Esophagus (tissue), 2 donors: ENCODE results near the gene CHP2. TPM values are rescaled to one million over a fixed set of nuclear protein-coding genes. Genes with fewer than 3 reads are reported as not detected.

ENCODE experiments used
- H3K27ac ChIP-seq, 2 donors: one replicate each; pipeline ENCODE4 v1.5.1; 2013; ENCODE audit warnings: low read depth in 2 of 2, mild to moderate bottlenecking in 2 of 2, inconsistent platforms in 1 of 2, low read length in 1 of 2, moderate library complexity in 1 of 2
- H3K27me3 ChIP-seq, 2 donors: one replicate each; pipeline ENCODE4 v1.6.1; 2013; ENCODE audit warnings: low read length in 2 of 2, control low read depth in 1 of 2, mild to moderate bottlenecking in 1 of 2; ENCODE audit not compliant: insufficient read depth in 2 of 2, control insufficient read depth in 1 of 2
- H3K36me3 ChIP-seq, 2 donors: one replicate each; pipeline ENCODE4 v1.6.1; 2013; ENCODE audit warnings: low read length in 1 of 2; ENCODE audit not compliant: control insufficient read depth in 2 of 2, insufficient read depth in 2 of 2
- H3K4me1 ChIP-seq, 2 donors: one replicate each; pipeline ENCODE4 v1.6.1; 2013; ENCODE audit warnings: low read length in 1 of 2; ENCODE audit not compliant: control insufficient read depth in 2 of 2, insufficient read depth in 2 of 2
- H3K4me3 ChIP-seq, 2 donors: one replicate each; pipeline ENCODE4 v1.5.1; 2013; ENCODE audit warnings: low read length in 2 of 2, mild to moderate bottlenecking in 2 of 2, low read depth in 1 of 2, moderate library complexity in 1 of 2
- H3K9me3 ChIP-seq, 2 donors: one replicate each; pipeline ENCODE4 v1.6.1; 2013; ENCODE audit warnings: mild to moderate bottlenecking in 2 of 2, low read depth in 1 of 2, low read length in 1 of 2, moderate library complexity in 1 of 2; ENCODE audit not compliant: control insufficient read depth in 2 of 2, insufficient read depth in 1 of 2
- WGBS, 2 donors: extraction: QIAGEN DNeasy Blood & Tissue Kit; methylation state at CpG; one replicate each; pipeline ENCODE4 v1.1.7; 2013; 5-methylcytosine and 5-hydroxymethylcytosine counted together
- polyA plus RNA-seq, 2 donors: library from polyadenylated mRNA; stranded (reverse); fragments of 200-250 nt; gene quantifications; one replicate each; pipeline ENCODE4 v1.2.3, GENCODE V29; 2013
- donor health status: healthy with polysubstance abuse.
- donor health status: Bipolar disorder and iron deficiency.

Gene CHP2
- polyA plus RNA-seq, 2 donors: 0.11 to 0.16 TPM

GRCh38 chr16:23795378-23795777, 40.6 kb downstream of the CHP2 start:
- Histone ChIP-seq H3K27ac (no peak overlapping the region), H3K27me3 (no peaks in the 10 kb centered on the region), H3K36me3 (no peaks in the 10 kb centered on the region), H3K9me3 (no peaks in the 10 kb centered on the region), H3K4me1 (no peaks in the 10 kb centered on the region), H3K4me3 (no peak overlapping the region)
- WGBS, 2 donors: 69 to 79% methylated on average over 6 of the region's 6 CpGs

GRCh38 chr16:23796941-23797340, 42.1 kb downstream of the CHP2 start:
- 79 to 85% methylated on average over 2 of the region's 2 CpGs for WGBS, 2 donors

DNA sequence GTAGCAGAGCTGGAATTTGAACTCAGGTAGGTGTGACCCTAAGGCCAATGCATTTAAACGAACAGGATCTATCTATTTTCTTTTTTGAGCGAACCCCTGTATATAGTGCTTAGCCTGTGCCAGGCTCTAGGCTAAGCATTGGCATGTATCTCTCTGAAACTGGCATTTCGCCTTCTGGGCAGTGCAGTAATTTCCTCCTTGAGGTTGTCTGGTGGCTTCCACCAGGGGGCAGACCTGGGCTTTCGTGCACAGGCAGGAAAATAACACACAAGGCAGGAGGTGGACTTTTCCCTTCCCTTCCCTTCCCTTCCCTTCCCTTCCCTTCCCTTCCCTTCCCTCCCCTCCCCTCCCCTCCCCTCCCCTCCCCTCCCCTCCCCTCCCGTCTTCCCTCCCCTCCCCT, 46.6 kb downstream of the CHP2 start:
- Histone ChIP-seq H3K27me3 (no peaks in the 10 kb centered on the region), H3K27ac (no peak overlapping the region), H3K36me3 (no peaks in the 10 kb centered on the region), H3K9me3 (no peaks in the 10 kb centered on the region), H3K4me1 (no peaks in the 10 kb centered on the region), H3K4me3 (no peak overlapping the region)
- WGBS, 2 donors: 7 to 10% methylated on average over 4 of the region's 5 CpGs

More at GRCh38 chr16:23796941-23797340, 42.1 kb downstream of the CHP2 start:
- no peak overlapping the region for H3K4me3 ChIP-seq
- no peaks in the 10 kb centered on the region for H3K36me3 ChIP-seq
- H3K4me1 ChIP-seq: no peaks in the 10 kb centered on the region
- H3K27me3 ChIP-seq: no peaks in the 10 kb centered on the region
- H3K27ac ChIP-seq: no peak overlapping the region
- no peaks in the 10 kb centered on the region for H3K9me3 ChIP-seq

GRCh38 chr16:23802776-23803175, 48.0 kb downstream of the CHP2 start:
- H3K4me3 ChIP-seq: no peak overlapping the region
- no peaks in the 10 kb centered on the region for H3K27me3 ChIP-seq
- no peak overlapping the region for H3K27ac ChIP-seq
- 42 to 45% methylated on average over 2 of the region's 2 CpGs for WGBS, 2 donors
- no peaks in the 10 kb centered on the region for H3K36me3 ChIP-seq
- H3K9me3 ChIP-seq: no peaks in the 10 kb centered on the region
- H3K4me1 ChIP-seq: no peaks in the 10 kb centered on the region

- H3K36me3 ChIP-seq: no peaks in the 10 kb centered on the region
- WGBS, 2 donors: 5% methylated on average over 9 of the region's 9 CpGs
- no peak overlapping the region for H3K27ac ChIP-seq
Measured at GRCh38 chr16:23803591-23804123, 48.8 kb downstream of the CHP2 start.

DNA sequence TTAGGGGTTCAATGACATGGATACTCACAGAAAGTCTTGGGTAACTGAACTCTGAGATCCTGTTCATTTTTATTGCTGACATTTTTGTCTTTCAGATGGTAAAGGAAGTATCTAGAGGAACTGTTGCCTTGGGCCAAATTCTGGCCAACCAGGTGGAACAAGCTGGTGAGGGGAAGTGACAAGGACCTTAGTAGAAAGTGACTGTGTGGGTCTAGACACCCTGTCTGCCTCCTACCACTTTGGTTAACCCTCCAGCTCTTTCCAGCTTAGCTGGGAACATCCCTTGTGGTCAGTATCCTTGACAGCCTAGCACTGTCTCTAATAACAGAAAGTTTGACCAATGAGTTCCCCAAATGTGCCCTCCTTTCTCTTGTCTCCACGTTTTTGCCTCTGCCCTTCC, 52.2 kb downstream of the CHP2 start:
- Histone ChIP-seq H3K27me3 (no peaks in the 10 kb centered on the region), H3K36me3 (no peaks in the 10 kb centered on the region), H3K4me3 (no peak overlapping the region), H3K4me1 (no peaks in the 10 kb centered on the region), H3K9me3 (no peaks in the 10 kb centered on the region), H3K27ac (no peak overlapping the region)
- 35 to 40% methylated on average over 1 of the region's 1 CpG for WGBS, 2 donors

More at GRCh38 chr16:23803591-23804123, 48.8 kb downstream of the CHP2 start:
- H3K4me1 ChIP-seq: no peaks in the 10 kb centered on the region
- H3K9me3 ChIP-seq: no peaks in the 10 kb centered on the region
- H3K4me3 ChIP-seq: no peak overlapping the region
- no peaks in the 10 kb centered on the region for H3K27me3 ChIP-seq

Other genes starting within 250 kb of the CHP2 start
- 10 to 100 TPM; 12.6 to 15.9 TPM for gene GGA2, start 244.5 kb upstream of the CHP2 start, polyA plus RNA-seq
- 10 to 100 TPM; 12.1 to 12.8 TPM for gene EARS2, start 197.7 kb upstream of the CHP2 start, polyA plus RNA-seq
- gene UBFD1, start 197.3 kb upstream of the CHP2 start, polyA plus RNA-seq: 1 to 10 TPM; 3.8 to 7.5 TPM
- gene NDUFAB1, start 158.7 kb upstream of the CHP2 start, polyA plus RNA-seq: 100 to 1,000 TPM in 1 of 2 donors, 10 to 100 TPM in 1; 51.5 to 122 TPM
- gene PALB2, start 113.7 kb upstream of the CHP2 start, polyA plus RNA-seq: 10 to 100 TPM in 1 of 2 donors, 1 to 10 TPM in 1; 8.1 to 11.8 TPM
- gene DCTN5, start 113.6 kb upstream of the CHP2 start, polyA plus RNA-seq: 10 to 100 TPM; 10.6 to 27.1 TPM
- 10 to 100 TPM in 1 of 2 donors, 1 to 10 TPM in 1; 5.1 to 16.3 TPM for gene PLK1, start 76.1 kb upstream of the CHP2 start, polyA plus RNA-seq
- under 1 TPM; 0.20 to 0.40 TPM for gene ERN2, start 41.8 kb upstream of the CHP2 start, polyA plus RNA-seq
- gene PRKCB, start 81.0 kb downstream of the CHP2 start, polyA plus RNA-seq: under 1 TPM; 0.39 to 0.45 TPM